T-helper 2 cell (primary cell): Measurements from ENCODE around the gene MPC1.

Experiments
- DNase-seq, 5 experiments: peaks; one replicate each; pipeline versions ENCODE4 v3.0.0 to v3.0.0-alpha.2; 2012 to 2022

The MPC1 gene

GRCh38 chr6:166344240-166344639 lies 38.5 kb downstream of the MPC1 start:
- DNase-seq, result no peak

DNA sequence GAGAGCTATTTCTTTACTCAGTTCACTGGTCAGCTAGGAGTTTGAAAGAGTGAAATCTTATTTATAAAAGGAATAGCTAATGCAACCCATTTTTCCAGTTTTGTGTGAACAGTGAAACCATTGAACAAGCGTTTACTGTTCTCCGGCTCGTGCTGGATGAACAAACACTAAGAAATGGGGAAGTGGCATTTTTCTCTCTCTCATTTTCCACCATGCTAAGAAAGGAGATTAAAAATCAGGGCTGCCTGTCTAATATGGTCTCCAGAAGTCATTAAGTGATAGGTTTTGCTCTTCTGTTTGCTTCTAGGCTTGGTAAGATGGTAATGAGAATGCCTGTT lies 39.6 kb downstream of the MPC1 start:
- no peak for DNase-seq

- peak; percentile 43 to 88 (median 55) for DNase-seq
Observed at GRCh38 chr6:166342349-166343149, 40.2 kb downstream of the MPC1 start, which contains the start of gene SFT2D1. Gene SFT2D1, minus strand, starts transcription at chr6:166342545. Its CDS starts 64 bp downstream, at chr6:166342481.

DNA sequence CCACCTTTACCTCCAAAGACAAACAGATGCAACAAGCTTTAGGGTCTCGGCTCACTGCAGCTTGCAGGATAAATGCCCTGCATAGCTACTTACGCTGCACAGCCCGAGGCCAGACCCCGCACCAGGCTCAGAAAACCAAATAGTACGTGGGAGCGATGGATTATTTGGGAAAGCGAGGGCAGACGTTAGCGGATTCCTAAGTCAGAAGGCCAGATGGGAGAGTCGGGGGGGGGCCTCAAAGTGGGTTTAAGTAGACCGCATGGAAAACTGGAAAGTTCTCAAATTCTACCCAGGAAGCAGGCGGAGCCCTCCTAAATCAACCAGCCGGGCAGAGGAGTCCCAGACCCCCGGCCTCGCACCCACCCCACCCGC lies 40.8 kb downstream of the MPC1 start:
- no peak for DNase-seq

DNA sequence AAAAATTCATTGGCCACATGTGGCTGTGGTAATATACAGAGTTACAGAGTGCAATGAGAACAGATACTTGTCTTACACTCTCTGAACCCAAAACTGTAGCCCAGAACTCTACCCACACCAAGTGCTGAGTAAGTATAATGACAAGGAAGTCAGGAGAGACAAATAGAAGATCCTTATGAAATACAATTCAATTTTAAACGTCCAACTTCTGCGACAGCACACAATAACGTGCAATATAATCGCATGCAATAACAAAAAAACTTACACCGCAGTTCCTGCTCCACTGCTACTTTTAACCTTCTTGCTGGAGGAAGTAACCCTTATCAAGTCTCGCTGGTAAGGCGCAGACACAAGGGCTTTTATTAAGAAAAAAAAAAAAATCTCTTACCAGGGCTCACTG lies 41.3 kb downstream of the MPC1 start:
- DNase-seq, result peak in 2 of 5 experiments; percentile 20 to 82

- no peak for DNase-seq
Observed at GRCh38 chr6:166338854-166339253, 43.9 kb downstream of the MPC1 start.

GRCh38 chr6:166336847-166337246 lies 45.9 kb downstream of the MPC1 start:
- no peak for DNase-seq

- DNase-seq, result no peak
Observed at GRCh38 chr6:166335378-166336302, 47.1 kb downstream of the MPC1 start.

DNA sequence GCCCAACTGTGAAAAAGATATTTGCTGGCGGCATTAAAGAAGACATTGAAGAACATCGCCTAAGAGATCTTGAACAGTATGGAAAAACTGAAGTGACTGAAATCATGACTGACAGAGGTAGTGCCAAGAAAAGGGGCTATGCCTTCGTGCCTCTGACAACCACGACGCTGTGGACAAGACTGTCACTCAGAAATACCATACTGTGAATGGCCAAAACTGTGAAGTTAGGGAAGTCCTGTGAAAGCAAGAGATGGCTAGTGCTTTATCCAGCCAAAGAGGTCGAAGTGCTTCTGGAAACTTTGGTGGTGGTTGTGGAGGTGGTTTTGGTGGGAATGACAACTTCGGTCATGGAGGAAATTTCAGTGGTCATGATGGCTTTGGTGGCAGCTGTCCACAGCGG lies 47.9 kb downstream of the MPC1 start:
- no peak for DNase-seq

GRCh38 chr6:166333172-166333995 lies 49.4 kb downstream of the MPC1 start:
- peak in 2 of 5 experiments; percentile 65 to 88 for DNase-seq

- DNase-seq, result no peak
Observed at GRCh38 chr6:166331503-166332415, 51.0 kb downstream of the MPC1 start.

GRCh38 chr6:166330612-166331011 lies 52.1 kb downstream of the MPC1 start:
- DNase-seq, result no peak

DNA sequence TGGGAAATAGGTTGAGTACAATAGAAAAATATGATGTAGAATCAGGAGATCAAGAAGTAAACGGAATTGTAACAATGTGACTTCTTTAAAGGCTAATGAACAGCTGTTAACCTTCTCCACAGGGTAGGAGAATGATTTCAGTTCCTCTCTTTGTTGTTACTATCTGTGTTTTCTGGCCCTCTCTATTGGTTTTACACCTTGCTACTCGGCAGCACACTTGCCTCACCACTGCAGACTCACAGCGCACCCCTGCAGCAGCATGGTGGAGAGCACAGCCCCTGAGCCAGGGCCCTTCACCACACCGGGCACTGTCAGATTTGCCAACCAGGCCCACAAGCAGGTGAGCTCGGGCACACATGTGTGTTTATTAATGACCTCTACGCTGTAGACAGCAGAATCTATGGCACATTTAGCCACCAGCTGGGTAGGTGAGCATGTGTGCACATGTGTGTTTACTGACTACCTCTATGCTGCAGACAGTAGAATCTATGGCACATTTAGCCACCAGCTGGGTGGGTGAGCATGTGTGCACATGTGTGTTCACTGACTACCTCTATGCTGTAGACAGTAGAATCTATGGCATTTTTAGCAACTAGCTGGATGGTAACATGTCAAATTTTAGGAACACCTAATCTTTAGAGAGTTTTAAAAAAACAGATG lies 57.2 kb downstream of the MPC1 start:
- DNase-seq, result no peak

GRCh38 chr6:166323395-166323794 lies 59.3 kb downstream of the MPC1 start:
- no peak for DNase-seq

DNA sequence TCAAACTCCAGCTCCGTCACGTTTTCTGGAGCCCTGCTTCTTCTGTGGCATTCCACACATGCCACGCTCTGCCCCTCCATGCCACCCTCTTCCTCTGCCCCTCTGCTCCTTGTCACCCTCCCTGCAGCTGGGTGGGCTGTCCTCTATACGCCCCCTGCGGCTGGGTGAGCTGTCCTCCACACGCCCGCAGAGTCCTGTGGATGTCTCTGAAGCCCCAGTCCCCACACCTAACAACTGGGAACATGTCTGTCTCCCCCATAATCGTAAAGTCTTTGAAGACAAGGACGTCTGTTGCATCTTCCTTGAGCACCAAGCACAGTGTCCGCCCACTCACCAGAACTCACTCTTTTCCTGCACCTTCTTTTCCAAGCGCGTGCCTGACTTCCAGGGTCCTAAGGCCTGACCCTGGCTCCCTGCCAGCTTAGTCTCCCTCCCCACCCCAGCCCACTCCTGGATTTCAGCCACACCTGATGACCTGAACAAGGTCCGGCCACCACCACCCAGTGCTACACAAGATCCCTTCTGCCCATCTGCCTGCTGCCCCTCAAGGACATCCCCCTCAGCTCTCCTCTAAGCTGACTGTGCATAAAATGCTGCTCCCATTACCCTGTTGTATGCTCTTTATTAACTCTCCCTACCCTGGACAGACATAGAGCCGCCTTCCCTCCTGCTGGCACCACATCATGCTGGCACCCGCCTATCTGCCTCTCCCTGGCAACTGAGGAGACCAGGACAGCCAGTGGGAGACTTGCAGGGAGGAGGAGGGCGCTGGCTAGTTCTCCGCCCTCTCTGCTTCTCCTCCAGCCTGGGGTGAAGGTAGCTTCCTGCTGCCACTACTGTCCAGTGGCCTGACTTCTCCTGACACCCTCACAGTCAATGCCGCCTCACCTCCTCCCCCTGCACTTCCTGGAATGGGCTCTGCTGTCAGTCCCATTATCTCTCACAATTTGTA lies 63.8 kb downstream of the MPC1 start:
- no peak for DNase-seq

GRCh38 chr6:166318227-166318626 lies 64.5 kb downstream of the MPC1 start:
- no peak for DNase-seq

- no peak for DNase-seq
Observed at GRCh38 chr6:166317261-166318212, 65.2 kb downstream of the MPC1 start.

DNA sequence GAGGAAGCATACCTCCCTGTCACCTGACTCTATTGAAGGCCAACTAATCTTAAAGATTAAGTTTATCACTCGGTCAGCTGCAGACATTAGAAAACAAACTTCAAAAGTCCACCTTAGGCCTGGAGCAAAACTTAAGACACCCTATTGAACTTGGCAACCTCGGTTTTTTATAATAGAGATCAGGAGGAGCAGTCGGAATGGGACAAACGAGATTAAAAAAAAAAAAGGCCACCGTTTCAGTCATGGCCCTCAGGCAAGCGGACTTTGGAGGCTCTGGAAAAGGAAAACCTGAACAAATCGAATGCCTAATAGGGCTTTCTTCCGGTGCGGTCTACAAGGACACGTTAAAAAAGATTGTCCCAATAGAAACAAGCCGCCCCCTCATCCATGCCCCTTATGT lies 67.3 kb downstream of the MPC1 start:
- no peak for DNase-seq
